ENCODE measurements around the gene HORMAD2. TPM values are rescaled to one million over a fixed set of nuclear protein-coding genes. Genes with fewer than 3 reads are reported as not detected.
"Not testable (repeated sequence)": the region's sequence is repeated elsewhere in the genome, so short reads cannot be mapped to it uniquely, and the experiment has no call there.

HORMAD2 gene
- total RNA-seq, 4 donors from 2014 or later, result not detected

DNA sequence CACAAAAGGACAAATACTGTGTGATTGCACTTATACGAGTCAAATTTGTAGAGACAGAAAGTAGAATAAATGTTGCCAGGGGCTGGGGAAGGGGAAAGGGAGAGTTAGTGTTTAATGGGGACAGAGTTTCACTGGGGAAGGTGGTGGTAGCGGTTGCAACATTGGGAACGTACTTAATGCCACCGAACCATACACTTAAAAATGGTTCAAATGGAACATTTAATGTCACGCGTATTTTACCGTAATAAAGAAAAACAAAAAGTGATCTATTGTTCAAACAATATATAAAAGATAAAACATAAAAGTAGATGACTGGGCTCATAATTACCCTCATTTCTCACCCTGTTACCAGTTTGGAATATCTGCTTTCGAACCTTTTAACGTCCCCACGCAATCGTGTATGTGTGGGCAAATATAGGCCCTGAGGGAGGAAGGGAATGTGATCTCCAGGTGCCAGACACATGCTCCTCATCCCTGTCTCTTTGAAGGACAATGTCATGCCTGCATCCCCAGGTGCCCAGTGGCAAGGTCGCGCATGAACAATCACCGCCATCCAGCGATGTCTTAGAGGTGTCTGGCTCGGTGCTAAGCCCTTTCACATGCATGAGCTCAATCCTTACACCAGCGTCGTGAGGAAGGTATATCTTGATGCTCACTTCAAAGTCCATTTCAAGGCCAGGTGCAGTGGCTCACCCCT, 131.0 kb downstream of the HORMAD2 start:
- intact Hi-C loops (cut with DNase I; ENCODE audit: low total_unique reads), result loop anchor here (5.0 kb wide), 1 partner anchor 574 kb away; no protein-coding TSS in a partner anchor
- WGBS, 2 donors, result 92 to 93% methylated on average over 18 of the region's 18 CpGs
- no peak for TF ChIP-seq POLR2A (IDR thresholded peaks at IDR 0.05)
- TF ChIP-seq, protein P1, sequence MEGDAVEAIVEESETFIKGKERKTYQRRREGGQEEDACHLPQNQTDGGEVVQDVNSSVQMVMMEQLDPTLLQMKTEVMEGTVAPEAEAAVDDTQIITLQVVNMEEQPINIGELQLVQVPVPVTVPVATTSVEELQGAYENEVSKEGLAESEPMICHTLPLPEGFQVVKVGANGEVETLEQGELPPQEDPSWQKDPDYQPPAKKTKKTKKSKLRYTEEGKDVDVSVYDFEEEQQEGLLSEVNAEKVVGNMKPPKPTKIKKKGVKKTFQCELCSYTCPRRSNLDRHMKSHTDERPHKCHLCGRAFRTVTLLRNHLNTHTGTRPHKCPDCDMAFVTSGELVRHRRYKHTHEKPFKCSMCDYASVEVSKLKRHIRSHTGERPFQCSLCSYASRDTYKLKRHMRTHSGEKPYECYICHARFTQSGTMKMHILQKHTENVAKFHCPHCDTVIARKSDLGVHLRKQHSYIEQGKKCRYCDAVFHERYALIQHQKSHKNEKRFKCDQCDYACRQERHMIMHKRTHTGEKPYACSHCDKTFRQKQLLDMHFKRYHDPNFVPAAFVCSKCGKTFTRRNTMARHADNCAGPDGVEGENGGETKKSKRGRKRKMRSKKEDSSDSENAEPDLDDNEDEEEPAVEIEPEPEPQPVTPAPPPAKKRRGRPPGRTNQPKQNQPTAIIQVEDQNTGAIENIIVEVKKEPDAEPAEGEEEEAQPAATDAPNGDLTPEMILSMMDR (IDR thresholded peaks at IDR 0.05), result no peak

DNA sequence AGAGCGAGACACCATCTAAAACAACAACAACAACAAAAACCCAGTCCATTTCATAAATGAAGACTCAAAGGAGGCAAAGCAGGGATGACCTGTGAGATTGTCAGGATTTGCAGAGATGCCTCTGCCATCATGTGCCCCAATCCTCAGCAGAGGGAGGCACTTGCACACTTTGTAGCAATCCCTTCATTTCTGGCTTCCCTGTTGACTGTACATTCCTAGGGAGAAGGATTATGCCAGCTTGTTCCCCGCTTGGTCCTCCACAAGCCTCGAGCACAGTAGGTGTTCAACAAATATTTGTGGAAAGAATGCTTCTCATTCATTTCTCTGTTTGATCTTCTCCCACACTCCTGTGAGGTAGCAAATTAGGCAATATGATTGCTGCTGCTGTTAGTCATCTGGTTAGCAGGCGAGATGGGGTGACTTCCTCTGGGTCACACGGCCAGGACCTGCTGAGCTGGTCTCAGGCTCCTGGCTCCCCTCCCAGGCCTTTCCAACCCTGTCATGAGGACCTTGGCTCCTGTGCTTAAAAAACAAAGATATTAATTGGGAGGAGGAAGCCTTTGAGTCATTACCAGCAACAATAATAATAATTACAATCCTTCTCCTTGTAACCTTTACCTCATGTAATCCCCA, 132.2 kb downstream of the HORMAD2 start:
- H3K4me3 ChIP-seq (ENCODE audit: low read depth, poor library complexity, severe bottlenecking), result no peak overlapping the region
- intact Hi-C loops (cut with DNase I; ENCODE audit: low total_unique reads), result loop anchor here (5.0 kb wide), 1 partner anchor 575 kb away; no protein-coding TSS in a partner anchor
- DNase-seq (ENCODE audit: low spot score in 2 of 2), result peak; percentile 87 to 95
- TF ChIP-seq, protein P1 (IDR thresholded peaks at IDR 0.05), result no peak
- TF ChIP-seq POLR2A (IDR thresholded peaks at IDR 0.05), result no peak
- WGBS, 2 donors, result 32 to 39% methylated on average over 5 of the region's 5 CpGs

More for the DNA sequence above, 131.0 kb downstream of the HORMAD2 start:
- no peak overlapping the region for H3K4me3 ChIP-seq (ENCODE audit: low read depth, poor library complexity, severe bottlenecking)
- DNase-seq (ENCODE audit: low spot score in 2 of 2), result no peak

DNA sequence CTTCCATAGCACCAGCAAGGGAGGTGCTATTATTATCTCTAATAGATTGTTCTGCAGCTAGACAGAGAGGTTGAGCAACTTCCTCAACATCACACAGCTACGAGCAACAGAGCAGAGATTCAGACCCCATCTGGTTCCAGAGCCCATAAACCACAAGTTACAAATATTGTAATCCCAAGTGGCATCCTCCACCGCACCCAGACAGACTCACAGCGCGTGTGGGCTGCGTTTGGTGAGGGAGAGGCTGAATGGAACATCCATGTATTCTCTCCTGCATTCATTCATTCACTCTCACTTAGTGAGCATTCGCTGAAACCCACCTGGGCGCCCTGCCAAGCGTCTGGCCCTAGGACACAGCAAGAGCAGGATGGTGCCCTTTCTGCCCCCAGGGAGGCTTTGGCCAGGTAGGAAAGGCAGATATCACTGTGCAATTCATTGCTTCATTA, 132.8 kb downstream of the HORMAD2 start:
- no peak for TF ChIP-seq POLR2A (IDR thresholded peaks at IDR 0.05)
- TF ChIP-seq, protein P1 (IDR thresholded peaks at IDR 0.05), result no peak
- WGBS, 2 donors, result 52 to 55% methylated on average over 8 of the region's 8 CpGs
- DNase-seq (ENCODE audit: low spot score in 2 of 2), result no peak
- intact Hi-C loops (cut with DNase I; ENCODE audit: low total_unique reads), result loop anchor here (5.0 kb wide), 1 partner anchor 576 kb away; no protein-coding TSS in a partner anchor
- H3K4me3 ChIP-seq (ENCODE audit: low read depth, poor library complexity, severe bottlenecking), result no peak overlapping the region

DNA sequence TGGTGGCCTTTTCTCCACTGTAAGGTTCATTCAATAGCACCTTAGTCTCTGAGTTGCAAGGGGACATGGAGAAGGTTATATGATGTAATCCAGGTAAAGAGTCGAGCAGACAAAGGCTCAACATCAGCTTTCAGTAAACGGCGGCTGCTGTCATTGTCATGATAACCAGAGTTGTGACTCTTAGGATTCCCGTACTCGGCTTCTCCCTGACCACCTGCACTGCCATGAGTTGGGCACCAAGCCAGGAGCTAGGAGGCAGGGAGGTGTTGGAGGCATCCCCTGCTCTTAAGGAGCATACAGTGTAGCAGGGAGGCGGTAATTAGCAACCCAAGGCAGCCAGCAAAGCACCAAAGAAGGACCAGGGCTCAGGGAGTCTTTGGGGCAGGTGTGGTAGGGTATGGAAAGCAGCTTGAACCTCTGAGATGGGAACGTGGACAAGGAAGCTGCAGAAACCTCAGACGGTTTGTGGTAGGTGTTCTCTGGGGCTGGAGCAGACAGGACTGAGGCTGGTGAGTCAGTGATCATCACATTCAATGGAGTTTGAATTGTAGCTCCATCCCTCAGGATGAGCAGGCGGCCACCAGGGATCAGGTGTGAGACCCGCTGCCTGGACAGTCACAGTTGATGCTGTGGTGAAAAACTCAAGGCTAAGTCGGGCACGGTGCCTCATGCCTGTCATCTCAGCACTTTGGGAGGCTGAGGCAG, 134.6 kb downstream of the HORMAD2 start:
- intact Hi-C loops (cut with DNase I; ENCODE audit: low total_unique reads), result loop anchor here (5.0 kb wide), 1 partner anchor 578 kb away; no protein-coding TSS in a partner anchor
- TF ChIP-seq, protein P1 (IDR thresholded peaks at IDR 0.05), result no peak
- TF ChIP-seq POLR2A (IDR thresholded peaks at IDR 0.05), result no peak
- DNase-seq (ENCODE audit: low spot score in 2 of 2), result no peak
- H3K4me3 ChIP-seq (ENCODE audit: low read depth, poor library complexity, severe bottlenecking), result no peak overlapping the region
- WGBS, 2 donors, result 80 to 86% methylated on average over 12 of the region's 12 CpGs

DNA sequence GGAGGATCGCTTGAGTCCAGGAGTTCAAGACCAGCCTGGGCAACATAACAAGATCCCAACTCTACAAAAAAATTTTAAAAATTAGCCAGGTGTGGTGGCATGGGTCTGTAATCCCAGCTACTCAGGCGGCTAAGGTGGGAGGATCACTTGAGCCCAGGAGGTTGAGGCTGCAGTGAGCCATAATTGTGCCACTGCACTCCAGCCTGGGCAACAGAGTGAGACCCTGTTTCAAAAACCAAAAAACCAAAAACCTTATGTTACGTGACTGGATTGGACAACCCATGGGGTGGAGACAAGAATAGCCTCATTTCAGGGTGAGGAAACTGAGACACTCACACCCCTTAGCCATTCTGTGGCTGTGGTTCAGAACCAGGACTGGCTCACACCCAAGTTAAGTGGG, 136.0 kb downstream of the HORMAD2 start:
- 93 to 94% methylated on average over 3 of the region's 3 CpGs for WGBS, 2 donors
- DNase-seq (ENCODE audit: low spot score in 2 of 2); intact Hi-C loops (cut with DNase I; ENCODE audit: low total_unique reads); H3K4me3 ChIP-seq (ENCODE audit: low read depth, poor library complexity, severe bottlenecking): not testable (repeated sequence)

DNA sequence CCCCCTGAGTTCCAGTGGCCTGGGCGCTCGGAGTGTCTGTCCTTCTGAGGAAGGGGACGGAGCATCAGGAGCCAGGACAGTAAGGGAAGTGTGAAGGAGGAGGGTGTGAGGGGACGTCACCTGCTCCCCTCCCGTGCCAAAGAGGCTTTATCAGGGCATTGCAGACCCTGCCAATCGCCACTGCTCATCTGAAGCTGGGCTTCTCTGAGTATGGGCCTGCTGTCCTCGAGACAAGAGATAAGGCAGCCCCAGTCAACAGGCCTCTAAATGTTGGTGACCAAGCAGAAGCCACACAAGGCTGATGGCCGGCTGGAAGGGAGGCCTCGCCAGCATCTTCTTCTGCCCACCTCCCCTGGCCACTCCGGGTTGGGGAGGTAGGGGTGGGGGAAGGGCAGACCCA, 136.4 kb downstream of the HORMAD2 start:
- no peak for DNase-seq (ENCODE audit: low spot score in 2 of 2)
- intact Hi-C loops (cut with DNase I; ENCODE audit: low total_unique reads), result no loop called here
- TF ChIP-seq, protein P1 (IDR thresholded peaks at IDR 0.05), result no peak
- no peak for TF ChIP-seq POLR2A (IDR thresholded peaks at IDR 0.05)
- WGBS, 2 donors, result 88% methylated on average over 10 of the region's 10 CpGs
- no peak overlapping the region for H3K4me3 ChIP-seq (ENCODE audit: low read depth, poor library complexity, severe bottlenecking)
